ENCODE results near the gene C16orf78. TPM values are rescaled to one million over a fixed set of nuclear protein-coding genes. Genes with fewer than 3 reads are reported as not detected.

C16orf78 gene
- total RNA-seq, 4 donors from 2014 or later = not detected

DNA sequence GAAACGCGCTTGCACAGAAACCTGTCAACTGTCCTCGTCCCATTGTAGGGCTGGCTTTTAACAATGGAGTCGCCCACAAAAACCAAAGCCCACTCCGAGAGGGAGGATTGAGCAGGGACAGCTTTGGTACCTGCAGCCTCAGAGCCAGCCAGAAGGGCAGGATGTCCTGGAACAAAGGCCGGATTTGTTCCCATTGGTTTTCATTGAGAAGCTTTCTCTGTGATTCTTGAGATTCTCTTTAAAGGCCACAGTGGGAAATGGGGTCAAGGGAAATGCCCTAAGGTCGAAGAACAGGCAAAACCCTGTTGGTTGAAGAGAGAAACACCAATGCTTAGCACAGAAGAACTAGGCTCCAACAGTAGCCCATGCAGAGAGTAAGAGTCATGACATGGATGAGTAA, 65.4 kb downstream of the C16orf78 start:
- 67 to 81% methylated on average over 4 to 5 of the region's 7 CpGs for WGBS, 2 donors (ENCODE audit: low coverage in 1 of 2)
- H3K9me3 ChIP-seq = no peaks in the 10 kb centered on the region
- peaks cover 28% of the 10 kb centered on the region for H3K27me3 ChIP-seq
- no peak for TF ChIP-seq POLR2A (IDR thresholded peaks at IDR 0.05)
- no peak for TF ChIP-seq EP300 (IDR thresholded peaks at IDR 0.05)
- TF ChIP-seq POLR2AphosphoS5 (IDR thresholded peaks at IDR 0.05) = no peak
- TF ChIP-seq, protein P1, sequence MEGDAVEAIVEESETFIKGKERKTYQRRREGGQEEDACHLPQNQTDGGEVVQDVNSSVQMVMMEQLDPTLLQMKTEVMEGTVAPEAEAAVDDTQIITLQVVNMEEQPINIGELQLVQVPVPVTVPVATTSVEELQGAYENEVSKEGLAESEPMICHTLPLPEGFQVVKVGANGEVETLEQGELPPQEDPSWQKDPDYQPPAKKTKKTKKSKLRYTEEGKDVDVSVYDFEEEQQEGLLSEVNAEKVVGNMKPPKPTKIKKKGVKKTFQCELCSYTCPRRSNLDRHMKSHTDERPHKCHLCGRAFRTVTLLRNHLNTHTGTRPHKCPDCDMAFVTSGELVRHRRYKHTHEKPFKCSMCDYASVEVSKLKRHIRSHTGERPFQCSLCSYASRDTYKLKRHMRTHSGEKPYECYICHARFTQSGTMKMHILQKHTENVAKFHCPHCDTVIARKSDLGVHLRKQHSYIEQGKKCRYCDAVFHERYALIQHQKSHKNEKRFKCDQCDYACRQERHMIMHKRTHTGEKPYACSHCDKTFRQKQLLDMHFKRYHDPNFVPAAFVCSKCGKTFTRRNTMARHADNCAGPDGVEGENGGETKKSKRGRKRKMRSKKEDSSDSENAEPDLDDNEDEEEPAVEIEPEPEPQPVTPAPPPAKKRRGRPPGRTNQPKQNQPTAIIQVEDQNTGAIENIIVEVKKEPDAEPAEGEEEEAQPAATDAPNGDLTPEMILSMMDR (IDR thresholded peaks at IDR 0.05) = no peak
- peaks cover 0 to 13% (median 0%) of the 10 kb centered on the region in 3 donors for H3K4me1 ChIP-seq
- no peak overlapping the region for H3K27ac ChIP-seq
- no peaks in the 10 kb centered on the region for H3K36me3 ChIP-seq
- no peak for ATAC-seq
- H3K4me3 ChIP-seq = no peak overlapping the region

DNA sequence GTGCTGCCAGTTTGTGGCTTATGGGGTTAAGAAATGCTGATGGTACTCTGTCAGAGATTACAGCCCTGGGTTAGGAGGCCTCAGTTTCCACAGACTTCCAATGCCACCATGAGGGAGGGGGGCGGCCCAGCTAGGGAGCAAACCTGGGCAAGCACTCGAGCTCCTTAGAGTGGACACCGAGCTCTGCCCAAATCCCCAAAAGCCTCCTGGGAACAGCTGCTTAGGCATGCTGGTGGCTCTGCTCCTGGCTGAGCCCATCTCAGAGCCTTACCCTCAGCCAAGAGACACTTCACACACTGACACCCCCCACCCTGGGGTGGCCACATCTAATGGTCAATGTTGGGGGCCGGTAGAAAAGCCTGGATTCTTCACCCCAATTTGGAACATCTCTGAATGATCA, 66.1 kb downstream of the C16orf78 start:
- H3K9me3 ChIP-seq = no peaks in the 10 kb centered on the region
- H3K36me3 ChIP-seq = no peaks in the 10 kb centered on the region
- peaks cover 0 to 13% (median 0%) of the 10 kb centered on the region in 3 donors for H3K4me1 ChIP-seq
- H3K27me3 ChIP-seq = peaks cover 28% of the 10 kb centered on the region
- no peak for ATAC-seq
- 80% methylated on average over 1 of the region's 4 CpGs; no CpG with 5 or more reads in 1 of the 2 donors for WGBS, 2 donors (ENCODE audit: low coverage in 1 of 2)
- no peak for TF ChIP-seq POLR2A (IDR thresholded peaks at IDR 0.05)
- no peak for TF ChIP-seq EP300 (IDR thresholded peaks at IDR 0.05)
- TF ChIP-seq, protein P1 (IDR thresholded peaks at IDR 0.05) = no peak
- no peak for TF ChIP-seq POLR2AphosphoS5 (IDR thresholded peaks at IDR 0.05)
- no peak overlapping the region for H3K4me3 ChIP-seq
- no peak overlapping the region for H3K27ac ChIP-seq

DNA sequence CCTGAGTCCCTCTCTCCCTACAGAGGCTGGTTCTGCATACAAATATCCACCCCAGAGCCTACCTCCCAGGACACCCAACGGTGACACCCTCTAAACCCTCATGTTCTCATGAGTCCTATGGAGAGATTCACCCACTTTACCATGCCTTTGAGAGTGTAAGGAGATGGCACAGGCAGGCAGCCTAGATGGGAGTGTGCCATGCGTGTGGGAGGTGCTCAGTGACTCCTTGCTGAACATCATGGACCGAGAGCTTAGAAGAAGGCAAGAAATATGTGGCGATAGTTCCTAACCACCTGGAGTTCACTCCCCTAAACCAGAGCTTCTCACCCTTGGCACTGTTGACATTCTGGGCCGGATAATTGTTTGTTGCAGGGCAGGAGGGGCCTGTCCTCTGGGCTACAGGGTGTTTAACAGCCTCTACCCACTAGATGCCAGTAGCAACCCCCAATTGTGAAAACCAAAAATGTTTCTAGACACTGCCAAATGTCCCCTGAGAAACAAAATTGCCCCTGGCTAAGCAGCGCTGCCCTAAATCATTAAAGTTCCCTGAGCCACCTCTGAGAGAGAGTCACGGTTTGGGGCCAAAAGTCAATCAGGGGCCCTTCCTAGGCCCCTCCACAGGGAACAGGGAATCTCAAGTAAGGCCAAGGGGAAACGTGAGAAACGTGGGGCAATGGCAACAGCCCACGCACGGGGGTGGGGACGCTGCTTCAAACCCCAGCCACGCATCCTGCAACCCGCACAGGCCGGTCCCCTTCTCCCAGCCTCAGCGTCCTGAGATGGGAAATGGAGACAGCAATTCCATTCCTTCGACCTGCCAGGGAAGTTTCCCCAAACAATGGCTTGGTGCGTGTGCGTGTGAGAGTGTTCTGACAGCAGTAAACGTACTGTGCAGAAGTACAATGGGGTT, 66.8 kb downstream of the C16orf78 start:
- H3K4me1 ChIP-seq = peaks cover 0 to 13% (median 0%) of the 10 kb centered on the region in 3 donors
- no peak for TF ChIP-seq EP300 (IDR thresholded peaks at IDR 0.05)
- TF ChIP-seq POLR2AphosphoS5 (IDR thresholded peaks at IDR 0.05) = no peak
- no peak for TF ChIP-seq POLR2A (IDR thresholded peaks at IDR 0.05)
- TF ChIP-seq, protein P1 (IDR thresholded peaks at IDR 0.05) = no peak
- no peak overlapping the region for H3K27ac ChIP-seq
- no peaks in the 10 kb centered on the region for H3K9me3 ChIP-seq
- H3K4me3 ChIP-seq = no peak overlapping the region
- peaks cover 27% of the 10 kb centered on the region for H3K27me3 ChIP-seq
- WGBS, 2 donors (ENCODE audit: low coverage in 1 of 2) = 67 to 83% methylated on average over 1 to 2 of the region's 20 CpGs
- no peak for ATAC-seq
- no peaks in the 10 kb centered on the region for H3K36me3 ChIP-seq

DNA sequence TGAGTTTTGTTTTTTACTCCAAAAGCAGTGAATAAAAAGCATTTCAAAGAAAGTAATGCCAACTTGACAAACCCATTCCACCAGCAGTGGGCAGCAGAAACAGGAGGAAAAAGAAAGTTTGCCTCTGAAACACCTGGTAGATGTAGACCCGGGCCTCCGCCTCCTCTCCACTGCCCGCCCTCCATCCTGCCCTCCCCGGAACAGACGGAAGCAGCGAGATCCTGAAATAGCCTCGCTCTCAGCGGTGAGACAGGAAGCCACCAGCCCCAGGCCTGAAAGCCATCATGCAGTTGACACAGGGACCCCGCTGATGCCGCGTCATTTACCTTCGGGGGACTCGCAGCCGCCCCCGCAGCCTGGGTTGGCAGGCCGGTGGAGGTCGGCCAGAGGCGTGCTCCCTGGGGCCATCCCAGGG, 67.8 kb downstream of the C16orf78 start:
- Histone ChIP-seq H3K27me3 (peaks cover 23% of the 10 kb centered on the region), H3K9me3 (no peaks in the 10 kb centered on the region), H3K27ac (no peak overlapping the region), H3K36me3 (no peaks in the 10 kb centered on the region), H3K4me1 (peaks cover 0 to 13% (median 0%) of the 10 kb centered on the region in 3 donors), H3K4me3 (peak overlapping the region in 1 of 2 donors; percentile 6)
- ATAC-seq = peak; percentile 36
- TF ChIP-seq POLR2AphosphoS5 (IDR thresholded peaks at IDR 0.05) = no peak
- no peak for TF ChIP-seq POLR2A (IDR thresholded peaks at IDR 0.05)
- TF ChIP-seq EP300 (IDR thresholded peaks at IDR 0.05) = no peak
- TF ChIP-seq, protein P1 (IDR thresholded peaks at IDR 0.05) = no peak
- 18 to 27% methylated on average over 5 to 6 of the region's 18 CpGs for WGBS, 2 donors (ENCODE audit: low coverage in 1 of 2)

Measured in gastroesophageal sphincter (tissue), 4 donors.